ENCODE data around the gene MARCKSL1. TPM values are rescaled to one million over a fixed set of nuclear protein-coding genes. Genes with fewer than 3 reads are reported as not detected.

Gene MARCKSL1
- 10 to 100 TPM; 21.7 to 26.1 (median 21.8) TPM for total RNA-seq
- 15.6 TPM for total RNA-seq (2013)

DNA sequence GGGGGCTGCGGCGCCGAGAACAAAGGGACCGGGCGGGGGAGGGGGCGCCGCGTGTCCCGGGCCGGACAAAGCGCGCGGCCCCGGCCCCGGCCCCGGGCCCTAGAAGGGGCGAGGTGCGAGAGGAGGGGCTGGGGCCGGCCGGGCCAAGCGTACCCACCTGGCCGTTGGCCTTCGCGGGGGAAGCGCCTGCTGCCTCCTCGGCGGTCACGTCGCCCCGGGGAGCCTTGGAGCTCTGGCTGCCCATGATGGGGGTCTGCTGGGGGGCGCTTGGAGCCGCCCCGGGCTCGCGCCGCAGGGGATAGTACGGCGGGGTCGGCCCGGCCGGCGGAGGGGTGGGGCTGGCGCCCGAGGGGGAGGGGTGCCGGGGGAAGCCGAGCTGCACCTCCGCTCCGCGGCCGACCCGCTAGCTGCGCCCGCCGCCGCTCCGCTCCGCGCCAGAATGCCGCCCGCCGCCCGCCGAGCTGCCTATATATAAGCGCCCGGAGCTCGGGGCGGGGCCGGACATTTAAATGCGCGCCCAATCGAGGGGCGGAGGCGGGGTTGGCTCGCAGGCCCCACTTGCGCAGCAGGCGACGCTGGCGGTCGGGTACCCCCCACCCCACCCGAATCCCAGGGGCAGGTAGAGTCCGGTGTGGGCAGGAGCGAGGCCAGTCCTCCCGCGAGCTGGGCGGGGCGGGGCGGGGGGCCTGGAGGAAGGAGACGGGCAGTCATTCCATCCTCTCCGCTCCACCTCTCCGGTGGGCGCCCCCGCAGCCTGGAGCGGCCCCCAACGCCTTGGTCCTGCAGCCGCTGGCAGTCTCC lies at the start of gene MARCKSL1:
TSS of gene MARCKSL1 (minus strand) at position 444 of the 801 bp plus-strand sequence. CDS start at position 244, 200 bp downstream.
- WGBS (ENCODE audit: insufficient coverage): 1% methylated on average over 95 of the region's 95 CpGs
- ATAC-seq (peak; percentile 54 to 66 (median 62)), DNase-seq (peak; percentile 85 to 90)
- peaks cover 48% of the 10 kb centered on the region for H3K4me1 ChIP-seq (ENCODE audit: control insufficient read depth, insufficient read depth, low read length)
- peaks cover 7% of the 10 kb centered on the region for H3K36me3 Mint-ChIP-seq
- peaks cover 0 to 3% of the 10 kb centered on the region in 2 donors for H3K27me3 Mint-ChIP-seq (ENCODE audit: low read depth in 2 of 2)
- H3K4me3 ChIP-seq (ENCODE audit: low read length): peak within 1 kb of the TSS; percentile 36
- no peaks in the 10 kb centered on the region for H3K9me3 Mint-ChIP-seq
- H3K36me3 ChIP-seq (ENCODE audit: control insufficient read depth, insufficient read depth, low read length): peaks cover 30% of the 10 kb centered on the region
- peak within 1 kb of the TSS; percentile 43 to 87 for H3K27ac Mint-ChIP-seq
- H3K4me1 Mint-ChIP-seq: peaks cover 24 to 49% of the 10 kb centered on the region in 2 donors
- H3K27me3 ChIP-seq (ENCODE audit: control insufficient read depth, insufficient read depth, low read length): no peaks in the 10 kb centered on the region
- TF ChIP-seq, protein P1, sequence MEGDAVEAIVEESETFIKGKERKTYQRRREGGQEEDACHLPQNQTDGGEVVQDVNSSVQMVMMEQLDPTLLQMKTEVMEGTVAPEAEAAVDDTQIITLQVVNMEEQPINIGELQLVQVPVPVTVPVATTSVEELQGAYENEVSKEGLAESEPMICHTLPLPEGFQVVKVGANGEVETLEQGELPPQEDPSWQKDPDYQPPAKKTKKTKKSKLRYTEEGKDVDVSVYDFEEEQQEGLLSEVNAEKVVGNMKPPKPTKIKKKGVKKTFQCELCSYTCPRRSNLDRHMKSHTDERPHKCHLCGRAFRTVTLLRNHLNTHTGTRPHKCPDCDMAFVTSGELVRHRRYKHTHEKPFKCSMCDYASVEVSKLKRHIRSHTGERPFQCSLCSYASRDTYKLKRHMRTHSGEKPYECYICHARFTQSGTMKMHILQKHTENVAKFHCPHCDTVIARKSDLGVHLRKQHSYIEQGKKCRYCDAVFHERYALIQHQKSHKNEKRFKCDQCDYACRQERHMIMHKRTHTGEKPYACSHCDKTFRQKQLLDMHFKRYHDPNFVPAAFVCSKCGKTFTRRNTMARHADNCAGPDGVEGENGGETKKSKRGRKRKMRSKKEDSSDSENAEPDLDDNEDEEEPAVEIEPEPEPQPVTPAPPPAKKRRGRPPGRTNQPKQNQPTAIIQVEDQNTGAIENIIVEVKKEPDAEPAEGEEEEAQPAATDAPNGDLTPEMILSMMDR (IDR thresholded peaks at IDR 0.05): no peak
- intact Hi-C loops (cut with micrococcal nuclease): loop anchor here (1.0 to 5.0 kb wide), 4 partner anchors 36 to 114 kb away; partner anchors contain the start of genes BSDC1, EIF3I and TMEM234
- no peaks in the 10 kb centered on the region for H3K9me3 ChIP-seq (ENCODE audit: control insufficient read depth, insufficient read depth, low read length)
- H3K4me3 Mint-ChIP-seq: peak within 1 kb of the TSS; percentile 88
- no peak within 1 kb of the TSS for H3K27ac ChIP-seq (ENCODE audit: low read length)

DNA sequence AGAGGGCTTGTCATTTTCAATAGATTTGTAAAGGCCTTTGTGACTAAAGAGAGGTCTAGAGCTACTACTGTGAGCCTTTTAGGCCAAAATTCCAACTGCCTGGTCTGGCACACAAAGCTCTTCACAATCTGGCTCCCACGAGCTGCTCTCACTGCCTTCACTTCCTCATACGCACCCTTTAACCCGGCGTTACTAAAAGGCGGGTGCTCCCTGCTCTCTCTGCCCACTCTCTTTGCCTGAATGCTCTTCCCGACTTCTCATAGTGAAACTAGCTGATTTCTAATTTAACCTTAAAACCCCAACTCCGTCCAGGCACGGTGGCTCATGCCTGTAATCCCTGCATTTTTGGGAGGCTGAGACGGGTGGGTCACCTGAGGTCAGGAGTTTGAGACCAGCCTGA lies 44.0 kb upstream of the MARCKSL1 start:
- DNase-seq (no peak), ATAC-seq (no peak)
- WGBS (ENCODE audit: insufficient coverage): 94% methylated on average over 9 of the region's 9 CpGs
- Histone ChIP-seq H3K27me3 (ENCODE audit: control insufficient read depth, insufficient read depth, low read length) (no peaks in the 10 kb centered on the region), H3K9me3 (ENCODE audit: control insufficient read depth, insufficient read depth, low read length) (no peaks in the 10 kb centered on the region), H3K27ac (ENCODE audit: low read length) (no peak overlapping the region), H3K36me3 (ENCODE audit: control insufficient read depth, insufficient read depth, low read length) (peaks cover 91% of the 10 kb centered on the region), H3K4me1 (ENCODE audit: control insufficient read depth, insufficient read depth, low read length) (no peaks in the 10 kb centered on the region), H3K4me3 (ENCODE audit: low read length) (no peak overlapping the region)
- no peaks in the 10 kb centered on the region for H3K27me3 Mint-ChIP-seq (ENCODE audit: low read depth in 2 of 2)
- TF ChIP-seq, protein P1 (IDR thresholded peaks at IDR 0.05): no peak
- H3K9me3 Mint-ChIP-seq: no peaks in the 10 kb centered on the region
- peaks cover 14% of the 10 kb centered on the region for H3K36me3 Mint-ChIP-seq
- no peak overlapping the region for H3K27ac Mint-ChIP-seq
- H3K4me1 Mint-ChIP-seq: no peaks in the 10 kb centered on the region
- intact Hi-C loops (cut with micrococcal nuclease): no loop called here
- no peak overlapping the region for H3K4me3 Mint-ChIP-seq

DNA sequence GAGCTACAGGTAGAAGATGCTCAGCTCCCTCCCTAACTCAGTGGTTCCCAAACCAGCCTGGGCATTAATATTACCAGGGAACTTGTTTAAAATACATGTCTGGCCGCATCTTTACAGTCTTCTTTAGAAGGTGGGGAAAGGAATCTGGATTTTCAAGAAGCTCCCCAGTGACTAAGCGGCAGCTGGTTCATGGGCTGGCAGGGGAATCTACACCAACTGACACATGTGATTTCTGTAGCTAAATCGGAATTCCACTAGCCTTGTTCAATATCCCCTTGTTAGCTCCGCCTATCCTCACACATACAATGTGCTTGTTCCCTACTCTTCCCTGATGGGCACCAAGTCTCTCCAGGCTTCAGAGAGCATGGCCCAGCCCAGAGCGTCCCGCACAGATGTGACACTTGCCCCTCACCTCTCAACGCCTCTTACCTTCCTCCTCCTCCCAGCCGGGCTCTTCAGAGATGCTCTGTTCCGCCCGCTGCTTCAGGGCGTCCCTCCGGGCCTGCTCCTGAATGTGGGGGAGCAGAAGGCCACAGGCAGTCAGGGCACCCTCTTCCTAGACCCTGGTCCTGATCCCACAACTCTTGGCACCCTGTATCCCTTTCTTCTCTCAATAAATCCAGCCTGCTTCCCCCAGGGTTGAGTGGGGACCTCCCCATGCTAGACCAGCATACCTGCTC lies 41.6 kb upstream of the MARCKSL1 start:
- Mint-ChIP-seq H3K27me3 (ENCODE audit: low read depth in 2 of 2) (no peaks in the 10 kb centered on the region), H3K27ac (no peak overlapping the region), H3K4me1 (peaks cover 0 to 9% of the 10 kb centered on the region in 2 donors), H3K36me3 (peaks cover 14% of the 10 kb centered on the region), H3K9me3 (no peaks in the 10 kb centered on the region), H3K4me3 (no peak overlapping the region)
- no peak overlapping the region for H3K27ac ChIP-seq (ENCODE audit: low read length)
- TF ChIP-seq, protein P1 (IDR thresholded peaks at IDR 0.05): no peak
- no peak overlapping the region for H3K4me3 ChIP-seq (ENCODE audit: low read length)
- no peak for DNase-seq
- peak in 1 of 3 donors; percentile 8 for ATAC-seq
- peaks cover 87% of the 10 kb centered on the region for H3K36me3 ChIP-seq (ENCODE audit: control insufficient read depth, insufficient read depth, low read length)
- peaks cover under 1% of the 10 kb centered on the region for H3K4me1 ChIP-seq (ENCODE audit: control insufficient read depth, insufficient read depth, low read length)
- no peaks in the 10 kb centered on the region for H3K9me3 ChIP-seq (ENCODE audit: control insufficient read depth, insufficient read depth, low read length)
- intact Hi-C loops (cut with micrococcal nuclease): no loop called here
- no peaks in the 10 kb centered on the region for H3K27me3 ChIP-seq (ENCODE audit: control insufficient read depth, insufficient read depth, low read length)
- 97% methylated on average over 12 of the region's 12 CpGs for WGBS (ENCODE audit: insufficient coverage)

Data from natural killer cell (primary cell).